Cardiac fibroblast (primary cell): ENCODE data around the gene PCSK7.
"Not testable (repeated sequence)": the region's sequence is repeated elsewhere in the genome, so short reads cannot be mapped to it uniquely, and the experiment has no call there.

ENCODE experiments used
- DNase-seq, 2 donors: peaks; one replicate each; pipeline versions ENCODE4 v3.0.0 to v3.0.0-alpha.2; 2010; ENCODE audit warnings: low read depth in 2 of 2
- H3K4me3 ChIP-seq, 2 donors: replicated peaks in 1 of 2; 1 replicate in 1 of 2; 2 replicates in 1 of 2; pipeline ENCODE4 v1.5.1; 2011; ENCODE audit warnings: low read depth in 2 of 2, low read length in 2 of 2, mild to moderate bottlenecking in 2 of 2, moderate library complexity in 1 of 2
- CTCF ChIP-seq: IDR thresholded peaks from one replicate; pipeline ENCODE4 v1.5.1; 2011; ENCODE audit warnings: low read depth, mild to moderate bottlenecking, low read length, inconsistent platforms

The PCSK7 gene

GRCh38 chr11:117231842-117232091 lies at the start of gene PCSK7:
Gene PCSK7, minus strand, starts transcription at chr11:117232073. Its CDS starts 2,229 bp downstream, at chr11:117229844.
- H3K4me3 ChIP-seq, result peak within 1 kb of the TSS; percentile 94 to 96
- DNase-seq, result no peak
- TF ChIP-seq CTCF, result no peak

- no peak overlapping the region for H3K4me3 ChIP-seq
- peak; percentile 96 to 97 for DNase-seq
- TF ChIP-seq CTCF, result no peak
Observed at GRCh38 chr11:117281159-117281558, 49.3 kb upstream of the PCSK7 start.

- TF ChIP-seq CTCF, result no peak
- no peak overlapping the region for H3K4me3 ChIP-seq
- DNase-seq, result peak in 1 of 2 donors; percentile 33
Observed at GRCh38 chr11:117279711-117280376, 48.0 kb upstream of the PCSK7 start.

- DNase-seq, result no peak
- no peak for TF ChIP-seq CTCF
- H3K4me3 ChIP-seq, result no peak overlapping the region
Observed at GRCh38 chr11:117278347-117278746, 46.5 kb upstream of the PCSK7 start.

- peak; percentile 75 to 94 for DNase-seq
- H3K4me3 ChIP-seq, result peak overlapping the region in 1 of 2 donors; percentile 2
- TF ChIP-seq CTCF, result no peak
Observed at GRCh38 chr11:117273550-117274289, 41.8 kb upstream of the PCSK7 start.

- DNase-seq, H3K4me3 ChIP-seq: not testable (repeated sequence)
Observed at GRCh38 chr11:117272175-117272574, 40.3 kb upstream of the PCSK7 start.

- TF ChIP-seq CTCF, result no peak
- H3K4me3 ChIP-seq, result no peak overlapping the region
- DNase-seq, result no peak
Observed at GRCh38 chr11:117271208-117271607, 39.3 kb upstream of the PCSK7 start.
